H1 (cell line): ENCODE data around the gene NTN1. TPM values are rescaled to one million over a fixed set of nuclear protein-coding genes. Genes with fewer than 3 reads are reported as not detected.

Experiments
- CBX5 ChIP-seq: fragments of 300-800, 300-1000 bp; sonication (generic); IDR thresholded peaks from 2 replicates; pipeline ENCODE4 v1.7.1; 2016; ENCODE audit warnings: antibody characterized with exemption, low read length, low read depth
- GTF2F1 ChIP-seq: IDR thresholded peaks from 2 replicates; pipeline ENCODE4 v1.6.1; 2012; ENCODE audit warnings: low read depth, low read length, improper control_type of control experiment, borderline replicate concordance
- KDM5A ChIP-seq: fragments of 200-600 bp; IDR thresholded peaks from 2 replicates; pipeline ENCODE4 v1.7.1; 2012; ENCODE audit warnings: mild to moderate bottlenecking, low read length, inconsistent platforms, mixed read lengths
- PHF8 ChIP-seq: fragments of 200-600 bp; sonication (generic); conservative IDR thresholded peaks from 2 replicates; pipeline ENCODE4 v1.7.1; 2012; ENCODE audit warnings: low read depth, mild to moderate bottlenecking, inconsistent platforms, low read length, moderate library complexity
- SUZ12 ChIP-seq: fragments of 200-600 bp; sonication (generic); IDR thresholded peaks from 2 replicates; pipeline ENCODE4 v1.6.1; 2012; ENCODE audit warnings: mild to moderate bottlenecking, inconsistent platforms, low read length, moderate library complexity, mixed read lengths
- polyA plus RNA-seq, 7 experiments: library from polyadenylated mRNA; depleted of rRNA in 3 of 7; stranded (reverse) in 5 of 7; unstranded in 2 of 7; fragments of >200 nt in 5 of 7; fragments of 200-250 nt in 2 of 7; gene quantifications; 1 replicate in 5 of 7; 2 replicates in 1 of 7; 4 replicates in 1 of 7; pipeline versions ENCODE4 v1.2.1 to v1.2.3, GENCODE V29; 2011 to 2013; ENCODE audit warnings: missing spikeins in 2 of 7, mixed read lengths in 2 of 7
- total RNA-seq: library from RNA; stranded (reverse); fragmentation: NEBNext Ultra II Directional; extraction: Animal tissue kit (Norgen Biotek cat#: 25700); gene quantifications from 2 replicates; pipeline ENCODE4 v1.2.1, GENCODE V29; 2021
- TF ChIP-seq, protein P1 (sequence below): fragments of 300-600 bp; sonication (generic); IDR thresholded peaks from 2 replicates; pipeline ENCODE4 v1.7.1; 2012; ENCODE audit warnings: low read length, moderate library complexity, mild to moderate bottlenecking, inconsistent platforms; ENCODE audit not compliant: insufficient replicate concordance

NTN1 gene
- total and polyA plus RNA-seq, 2 of the 8 experiments (the other 6 are each of a cell fraction or from before 2014, with no cell fraction given) = 2.0 to 2.3 TPM

DNA sequence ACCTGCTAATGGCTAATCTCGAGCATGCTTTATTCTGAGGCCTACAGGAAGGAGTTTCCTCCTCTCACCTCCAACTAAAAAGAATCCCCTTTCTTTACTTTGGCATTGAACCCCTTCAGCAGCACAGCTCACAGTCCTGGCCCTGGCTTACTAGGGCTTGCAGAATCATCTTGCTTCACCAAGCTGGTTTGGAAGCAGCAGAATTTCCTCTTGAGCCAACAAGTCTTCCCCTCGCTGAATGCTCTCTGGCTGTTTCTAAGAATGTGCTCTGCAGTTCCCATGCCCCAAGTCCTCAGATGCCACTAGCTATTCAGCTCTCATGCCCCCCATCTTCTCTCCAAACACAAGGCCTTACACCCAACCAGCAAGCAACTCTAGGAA lies 271.2 kb downstream of the NTN1 start (continued):
- TF ChIP-seq, protein P1, sequence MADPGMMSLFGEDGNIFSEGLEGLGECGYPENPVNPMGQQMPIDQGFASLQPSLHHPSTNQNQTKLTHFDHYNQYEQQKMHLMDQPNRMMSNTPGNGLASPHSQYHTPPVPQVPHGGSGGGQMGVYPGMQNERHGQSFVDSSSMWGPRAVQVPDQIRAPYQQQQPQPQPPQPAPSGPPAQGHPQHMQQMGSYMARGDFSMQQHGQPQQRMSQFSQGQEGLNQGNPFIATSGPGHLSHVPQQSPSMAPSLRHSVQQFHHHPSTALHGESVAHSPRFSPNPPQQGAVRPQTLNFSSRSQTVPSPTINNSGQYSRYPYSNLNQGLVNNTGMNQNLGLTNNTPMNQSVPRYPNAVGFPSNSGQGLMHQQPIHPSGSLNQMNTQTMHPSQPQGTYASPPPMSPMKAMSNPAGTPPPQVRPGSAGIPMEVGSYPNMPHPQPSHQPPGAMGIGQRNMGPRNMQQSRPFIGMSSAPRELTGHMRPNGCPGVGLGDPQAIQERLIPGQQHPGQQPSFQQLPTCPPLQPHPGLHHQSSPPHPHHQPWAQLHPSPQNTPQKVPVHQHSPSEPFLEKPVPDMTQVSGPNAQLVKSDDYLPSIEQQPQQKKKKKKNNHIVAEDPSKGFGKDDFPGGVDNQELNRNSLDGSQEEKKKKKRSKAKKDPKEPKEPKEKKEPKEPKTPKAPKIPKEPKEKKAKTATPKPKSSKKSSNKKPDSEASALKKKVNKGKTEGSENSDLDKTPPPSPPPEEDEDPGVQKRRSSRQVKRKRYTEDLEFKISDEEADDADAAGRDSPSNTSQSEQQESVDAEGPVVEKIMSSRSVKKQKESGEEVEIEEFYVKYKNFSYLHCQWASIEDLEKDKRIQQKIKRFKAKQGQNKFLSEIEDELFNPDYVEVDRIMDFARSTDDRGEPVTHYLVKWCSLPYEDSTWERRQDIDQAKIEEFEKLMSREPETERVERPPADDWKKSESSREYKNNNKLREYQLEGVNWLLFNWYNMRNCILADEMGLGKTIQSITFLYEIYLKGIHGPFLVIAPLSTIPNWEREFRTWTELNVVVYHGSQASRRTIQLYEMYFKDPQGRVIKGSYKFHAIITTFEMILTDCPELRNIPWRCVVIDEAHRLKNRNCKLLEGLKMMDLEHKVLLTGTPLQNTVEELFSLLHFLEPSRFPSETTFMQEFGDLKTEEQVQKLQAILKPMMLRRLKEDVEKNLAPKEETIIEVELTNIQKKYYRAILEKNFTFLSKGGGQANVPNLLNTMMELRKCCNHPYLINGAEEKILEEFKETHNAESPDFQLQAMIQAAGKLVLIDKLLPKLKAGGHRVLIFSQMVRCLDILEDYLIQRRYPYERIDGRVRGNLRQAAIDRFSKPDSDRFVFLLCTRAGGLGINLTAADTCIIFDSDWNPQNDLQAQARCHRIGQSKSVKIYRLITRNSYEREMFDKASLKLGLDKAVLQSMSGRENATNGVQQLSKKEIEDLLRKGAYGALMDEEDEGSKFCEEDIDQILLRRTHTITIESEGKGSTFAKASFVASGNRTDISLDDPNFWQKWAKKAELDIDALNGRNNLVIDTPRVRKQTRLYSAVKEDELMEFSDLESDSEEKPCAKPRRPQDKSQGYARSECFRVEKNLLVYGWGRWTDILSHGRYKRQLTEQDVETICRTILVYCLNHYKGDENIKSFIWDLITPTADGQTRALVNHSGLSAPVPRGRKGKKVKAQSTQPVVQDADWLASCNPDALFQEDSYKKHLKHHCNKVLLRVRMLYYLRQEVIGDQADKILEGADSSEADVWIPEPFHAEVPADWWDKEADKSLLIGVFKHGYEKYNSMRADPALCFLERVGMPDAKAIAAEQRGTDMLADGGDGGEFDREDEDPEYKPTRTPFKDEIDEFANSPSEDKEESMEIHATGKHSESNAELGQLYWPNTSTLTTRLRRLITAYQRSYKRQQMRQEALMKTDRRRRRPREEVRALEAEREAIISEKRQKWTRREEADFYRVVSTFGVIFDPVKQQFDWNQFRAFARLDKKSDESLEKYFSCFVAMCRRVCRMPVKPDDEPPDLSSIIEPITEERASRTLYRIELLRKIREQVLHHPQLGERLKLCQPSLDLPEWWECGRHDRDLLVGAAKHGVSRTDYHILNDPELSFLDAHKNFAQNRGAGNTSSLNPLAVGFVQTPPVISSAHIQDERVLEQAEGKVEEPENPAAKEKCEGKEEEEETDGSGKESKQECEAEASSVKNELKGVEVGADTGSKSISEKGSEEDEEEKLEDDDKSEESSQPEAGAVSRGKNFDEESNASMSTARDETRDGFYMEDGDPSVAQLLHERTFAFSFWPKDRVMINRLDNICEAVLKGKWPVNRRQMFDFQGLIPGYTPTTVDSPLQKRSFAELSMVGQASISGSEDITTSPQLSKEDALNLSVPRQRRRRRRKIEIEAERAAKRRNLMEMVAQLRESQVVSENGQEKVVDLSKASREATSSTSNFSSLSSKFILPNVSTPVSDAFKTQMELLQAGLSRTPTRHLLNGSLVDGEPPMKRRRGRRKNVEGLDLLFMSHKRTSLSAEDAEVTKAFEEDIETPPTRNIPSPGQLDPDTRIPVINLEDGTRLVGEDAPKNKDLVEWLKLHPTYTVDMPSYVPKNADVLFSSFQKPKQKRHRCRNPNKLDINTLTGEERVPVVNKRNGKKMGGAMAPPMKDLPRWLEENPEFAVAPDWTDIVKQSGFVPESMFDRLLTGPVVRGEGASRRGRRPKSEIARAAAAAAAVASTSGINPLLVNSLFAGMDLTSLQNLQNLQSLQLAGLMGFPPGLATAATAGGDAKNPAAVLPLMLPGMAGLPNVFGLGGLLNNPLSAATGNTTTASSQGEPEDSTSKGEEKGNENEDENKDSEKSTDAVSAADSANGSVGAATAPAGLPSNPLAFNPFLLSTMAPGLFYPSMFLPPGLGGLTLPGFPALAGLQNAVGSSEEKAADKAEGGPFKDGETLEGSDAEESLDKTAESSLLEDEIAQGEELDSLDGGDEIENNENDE = no peak
- no peak for TF ChIP-seq GTF2F1
- TF ChIP-seq CBX5 = no peak
- no peak for TF ChIP-seq SUZ12
- TF ChIP-seq KDM5A = no peak
- TF ChIP-seq PHF8 = no peak
